ENCODE results near the gene SLC7A9.
"Not testable (repeated sequence)": the region's sequence is repeated elsewhere in the genome, so short reads cannot be mapped to it uniquely, and the experiment has no call there.

The SLC7A9 gene

GRCh38 chr19:32809254-32809653, 60.3 kb downstream of the SLC7A9 start:
- no peak for FAIRE-seq
- no peak for DNase-seq (ENCODE audit: insufficient read length)
- no peak for TF ChIP-seq POLR2AphosphoS5 (IDR thresholded peaks at IDR 0.05; ENCODE audit: low read depth, low read length)
- no peak for TF ChIP-seq TAF1 (IDR thresholded peaks at IDR 0.05; ENCODE audit: borderline replicate concordance, low read depth, low read length)
- TF ChIP-seq POLR2A (IDR thresholded peaks at IDR 0.05; ENCODE audit: low read depth, low read length), result no peak

GRCh38 chr19:32808236-32808635, 61.3 kb downstream of the SLC7A9 start:
- TF ChIP-seq POLR2A (IDR thresholded peaks at IDR 0.05; ENCODE audit: low read depth, low read length) (no peak), TAF1 (IDR thresholded peaks at IDR 0.05; ENCODE audit: borderline replicate concordance, low read depth, low read length) (no peak), POLR2AphosphoS5 (IDR thresholded peaks at IDR 0.05; ENCODE audit: low read depth, low read length) (no peak)
- FAIRE-seq (no peak), DNase-seq (ENCODE audit: insufficient read length) (no peak)

- DNase-seq (ENCODE audit: insufficient read length) (no peak), FAIRE-seq (no peak)
- TF ChIP-seq POLR2A (IDR thresholded peaks at IDR 0.05; ENCODE audit: low read depth, low read length) (no peak), POLR2AphosphoS5 (IDR thresholded peaks at IDR 0.05; ENCODE audit: low read depth, low read length) (no peak), TAF1 (IDR thresholded peaks at IDR 0.05; ENCODE audit: borderline replicate concordance, low read depth, low read length) (no peak)
Observed at GRCh38 chr19:32802840-32803239, 66.7 kb downstream of the SLC7A9 start.

GRCh38 chr19:32800754-32801153, 68.8 kb downstream of the SLC7A9 start:
- TF ChIP-seq POLR2A (IDR thresholded peaks at IDR 0.05; ENCODE audit: low read depth, low read length) (no peak), POLR2AphosphoS5 (IDR thresholded peaks at IDR 0.05; ENCODE audit: low read depth, low read length) (no peak), TAF1 (IDR thresholded peaks at IDR 0.05; ENCODE audit: borderline replicate concordance, low read depth, low read length) (no peak)
- FAIRE-seq, result no peak

GRCh38 chr19:32800191-32800590, 69.4 kb downstream of the SLC7A9 start:
- DNase-seq (ENCODE audit: insufficient read length), result no peak
- FAIRE-seq, result no peak

More at GRCh38 chr19:32800754-32801153, 68.8 kb downstream of the SLC7A9 start:
- DNase-seq (ENCODE audit: insufficient read length), result no peak

GRCh38 chr19:32798201-32798600, 71.4 kb downstream of the SLC7A9 start:
- DNase-seq (ENCODE audit: insufficient read length), result no peak
- TF ChIP-seq POLR2AphosphoS5 (IDR thresholded peaks at IDR 0.05; ENCODE audit: low read depth, low read length), result no peak
- no peak for TF ChIP-seq TAF1 (IDR thresholded peaks at IDR 0.05; ENCODE audit: borderline replicate concordance, low read depth, low read length)
- TF ChIP-seq POLR2A (IDR thresholded peaks at IDR 0.05; ENCODE audit: low read depth, low read length), result no peak
- no peak for FAIRE-seq

More at GRCh38 chr19:32800191-32800590, 69.4 kb downstream of the SLC7A9 start:
- TF ChIP-seq POLR2A (IDR thresholded peaks at IDR 0.05; ENCODE audit: low read depth, low read length), result no peak
- TF ChIP-seq POLR2AphosphoS5 (IDR thresholded peaks at IDR 0.05; ENCODE audit: low read depth, low read length), result no peak
- TF ChIP-seq TAF1 (IDR thresholded peaks at IDR 0.05; ENCODE audit: borderline replicate concordance, low read depth, low read length), result no peak

GRCh38 chr19:32789429-32789828, 80.1 kb downstream of the SLC7A9 start:
- DNase-seq (ENCODE audit: insufficient read length), result no peak
- TF ChIP-seq POLR2A (IDR thresholded peaks at IDR 0.05; ENCODE audit: low read depth, low read length), result no peak
- no peak for TF ChIP-seq POLR2AphosphoS5 (IDR thresholded peaks at IDR 0.05; ENCODE audit: low read depth, low read length)
- no peak for TF ChIP-seq TAF1 (IDR thresholded peaks at IDR 0.05; ENCODE audit: borderline replicate concordance, low read depth, low read length)
- no peak for FAIRE-seq

GRCh38 chr19:32787895-32788294, 81.7 kb downstream of the SLC7A9 start:
- FAIRE-seq; DNase-seq (ENCODE audit: insufficient read length): not testable (repeated sequence)

GRCh38 chr19:32787161-32787813, 82.3 kb downstream of the SLC7A9 start:
- DNase-seq (ENCODE audit: insufficient read length); FAIRE-seq: not testable (repeated sequence)

- DNase-seq (ENCODE audit: insufficient read length); FAIRE-seq: not testable (repeated sequence)
Observed at GRCh38 chr19:32782089-32782488, 87.5 kb downstream of the SLC7A9 start.

- no peak for TF ChIP-seq POLR2A (IDR thresholded peaks at IDR 0.05; ENCODE audit: low read depth, low read length)
- no peak for TF ChIP-seq TAF1 (IDR thresholded peaks at IDR 0.05; ENCODE audit: borderline replicate concordance, low read depth, low read length)
- TF ChIP-seq POLR2AphosphoS5 (IDR thresholded peaks at IDR 0.05; ENCODE audit: low read depth, low read length), result no peak
- DNase-seq (ENCODE audit: insufficient read length), result no peak
- no peak for FAIRE-seq
Observed at GRCh38 chr19:32781280-32781679, 88.3 kb downstream of the SLC7A9 start.

Measured in GM12892 (cell line).